ENCODE measurements around the gene CREB3L1.

CREB3L1 gene

DNA sequence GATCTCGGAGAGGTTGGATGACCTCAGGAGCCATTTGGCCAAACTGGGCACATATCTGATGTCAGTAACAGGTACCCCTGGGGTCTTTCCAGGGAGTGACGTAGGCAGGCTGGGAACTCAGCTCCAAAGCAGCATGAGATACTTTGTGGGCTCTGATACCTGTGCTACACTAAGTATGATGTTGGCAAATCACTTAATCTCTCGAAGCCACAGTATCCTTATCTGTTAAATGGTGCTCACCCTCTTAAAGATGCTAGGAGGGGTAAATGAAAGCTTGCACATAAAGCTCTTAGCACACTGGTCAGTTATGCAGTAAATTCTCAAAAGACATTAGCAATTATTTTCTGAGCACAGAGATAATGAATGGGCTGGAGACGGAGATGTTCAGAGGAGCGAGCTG is 52.7 kb downstream of the CREB3L1 start:
- no peak for DNase-seq

DNA sequence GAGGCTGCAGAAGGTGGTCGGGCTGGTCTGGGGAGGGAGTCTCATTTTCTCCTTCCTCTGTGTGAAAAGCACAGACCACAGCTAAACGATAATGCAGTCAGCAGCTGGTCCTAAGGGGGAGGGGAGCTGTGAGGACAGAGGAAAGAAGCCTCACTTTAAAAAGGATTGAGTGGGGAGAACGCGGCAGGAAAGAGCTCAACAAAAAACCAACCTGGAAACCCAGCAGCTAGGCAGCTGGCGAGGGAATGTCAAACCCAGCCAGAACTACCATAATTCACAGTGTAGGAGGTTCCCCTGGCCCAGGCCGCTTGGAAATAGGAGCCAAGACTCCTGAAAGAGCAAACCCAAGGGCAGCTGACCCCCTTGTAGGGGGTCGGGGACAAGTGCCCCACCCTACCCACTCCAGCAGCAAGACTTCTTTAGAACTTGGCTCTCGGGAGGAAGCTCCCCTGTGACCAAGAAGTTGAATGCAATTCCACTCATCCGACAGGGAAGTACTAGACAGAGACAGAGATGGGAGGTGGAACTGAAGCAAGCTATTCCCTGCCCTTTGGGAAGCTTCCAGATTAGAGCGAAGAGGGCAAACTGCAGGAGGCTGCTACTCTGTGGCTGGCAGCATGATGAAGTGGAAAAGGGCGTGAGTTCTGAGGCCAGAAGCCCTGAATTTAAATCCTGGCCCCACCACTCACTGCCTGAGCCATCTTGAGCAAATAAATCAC is 53.3 kb downstream of the CREB3L1 start:
- DNase-seq: peak in 2 of 14 donors; percentile 12 to 24

DNA sequence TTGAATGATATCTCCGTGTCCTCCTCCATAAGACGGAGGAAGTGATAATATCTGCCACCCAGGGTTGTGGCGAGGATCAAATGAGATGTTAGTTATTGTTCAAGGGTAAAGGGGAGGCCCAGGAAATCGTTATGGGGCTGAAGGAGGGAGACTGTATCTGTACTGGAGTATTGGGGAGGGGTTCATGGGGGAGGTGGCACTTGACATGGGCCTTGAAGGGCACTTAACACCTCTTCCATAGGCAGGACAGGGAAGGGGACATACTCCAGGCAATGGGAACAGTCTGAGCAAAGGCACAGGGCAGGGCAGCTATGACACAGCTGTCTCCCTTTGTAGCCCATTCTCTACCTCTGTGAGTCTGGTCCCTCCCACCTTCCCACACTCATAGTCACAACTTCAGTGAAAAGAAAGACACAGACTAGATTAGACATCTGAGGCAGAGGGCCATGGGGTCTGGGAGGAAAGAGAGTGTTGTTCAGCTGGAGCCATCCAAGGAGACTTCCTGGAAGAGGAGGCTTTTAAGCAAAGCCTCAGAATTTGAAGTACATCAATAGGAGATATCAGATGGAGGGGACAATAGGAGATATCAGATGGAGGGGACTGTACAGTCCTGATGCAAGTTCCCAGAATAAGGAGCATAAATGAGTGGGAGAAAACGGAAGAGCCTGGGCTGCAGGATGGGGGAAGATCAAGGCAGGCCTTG is 54.0 kb downstream of the CREB3L1 start:
- no peak for DNase-seq

DNA sequence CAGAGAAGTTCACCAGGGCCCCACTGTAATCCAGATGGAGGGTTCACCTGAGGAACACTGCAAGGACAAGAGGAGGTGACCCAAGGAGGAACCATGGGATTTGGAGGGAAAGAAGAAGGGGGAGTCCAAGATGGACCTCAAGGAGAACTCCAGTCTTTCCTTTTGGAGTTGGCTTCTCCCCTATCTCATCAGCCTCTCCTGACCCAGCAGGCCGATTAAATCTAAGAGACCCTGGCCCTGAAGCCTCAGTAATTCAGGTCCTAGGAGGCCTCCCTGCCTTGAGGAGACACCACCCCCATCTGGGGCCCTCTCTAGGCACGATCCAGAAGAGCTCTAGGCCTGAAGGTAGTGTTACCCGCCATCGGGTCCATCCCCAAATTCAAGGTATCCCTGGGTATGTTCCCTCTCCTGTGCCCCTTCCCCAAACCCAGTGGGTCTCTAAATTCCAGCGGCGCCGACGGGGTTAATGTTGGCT is 54.7 kb downstream of the CREB3L1 start:
- no peak for DNase-seq

DNA sequence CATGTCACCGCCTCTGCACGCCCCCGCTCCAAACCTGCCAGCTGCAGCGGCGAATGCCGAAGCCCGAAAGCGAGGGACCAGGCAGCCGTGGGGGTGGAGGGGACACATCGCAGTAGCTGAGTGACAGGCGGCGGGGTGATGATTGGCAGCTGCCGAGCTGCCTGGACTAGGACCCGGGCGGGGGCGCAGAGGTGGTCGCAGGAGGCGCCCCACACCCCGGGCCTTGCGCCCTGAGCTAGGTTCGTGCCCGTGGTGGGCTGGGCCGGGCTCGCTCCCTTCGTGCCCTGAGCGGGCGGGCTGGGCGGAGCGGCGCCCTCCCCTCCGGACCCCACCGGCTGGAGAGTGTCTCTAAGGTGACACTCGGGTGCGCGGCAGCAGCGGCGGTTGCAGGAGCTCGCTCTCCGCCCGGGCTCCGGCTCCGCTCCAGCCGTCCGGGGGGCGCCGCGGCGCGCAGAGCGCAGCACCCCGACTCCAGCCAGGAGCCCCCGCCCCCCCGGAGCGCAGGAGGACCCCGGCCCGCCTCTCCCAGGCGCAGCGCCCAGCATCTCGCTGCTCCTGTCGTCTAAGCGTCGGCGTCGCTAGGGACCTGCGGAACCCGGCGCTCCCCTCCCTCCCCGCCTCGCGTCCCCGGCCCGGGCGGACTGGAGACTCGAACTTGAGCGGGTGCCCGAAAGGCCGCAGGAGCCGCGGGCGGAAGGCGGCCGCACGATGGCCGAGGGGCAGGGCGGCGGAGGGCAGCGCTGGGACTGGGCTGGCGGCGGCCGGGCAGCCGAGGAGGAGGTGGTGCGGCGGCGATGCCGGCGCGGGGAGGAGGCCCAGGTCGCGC is 55.3 kb downstream of the CREB3L1 start:
- no peak for DNase-seq

DNA sequence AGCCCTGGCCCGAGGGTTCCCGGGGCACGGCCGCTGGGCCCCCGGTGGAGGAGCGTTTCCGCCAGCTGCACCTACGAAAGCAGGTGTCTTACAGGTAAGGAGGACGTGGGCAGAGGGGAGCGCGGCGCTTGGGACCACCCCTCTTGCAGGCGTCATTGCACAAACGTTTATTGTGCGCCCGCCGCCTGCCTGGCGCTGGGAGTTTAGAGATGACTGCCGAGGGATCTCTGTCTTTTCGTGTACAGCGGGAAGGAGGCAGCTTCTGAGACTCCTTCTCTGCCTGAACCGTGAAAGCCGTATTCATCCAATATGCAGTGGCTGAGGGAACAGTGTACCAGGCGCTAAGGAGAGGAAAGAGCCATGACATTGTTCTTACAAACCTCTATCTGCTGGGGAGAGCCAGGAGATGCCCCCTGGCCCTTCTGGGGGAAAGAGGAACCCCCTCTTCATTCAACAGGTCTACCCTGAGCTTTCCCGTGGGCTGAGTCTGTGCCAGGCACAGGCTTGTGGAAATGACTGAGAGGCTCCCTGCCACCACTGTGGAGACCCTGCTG is 56.0 kb downstream of the CREB3L1 start:
- no peak for DNase-seq

DNA sequence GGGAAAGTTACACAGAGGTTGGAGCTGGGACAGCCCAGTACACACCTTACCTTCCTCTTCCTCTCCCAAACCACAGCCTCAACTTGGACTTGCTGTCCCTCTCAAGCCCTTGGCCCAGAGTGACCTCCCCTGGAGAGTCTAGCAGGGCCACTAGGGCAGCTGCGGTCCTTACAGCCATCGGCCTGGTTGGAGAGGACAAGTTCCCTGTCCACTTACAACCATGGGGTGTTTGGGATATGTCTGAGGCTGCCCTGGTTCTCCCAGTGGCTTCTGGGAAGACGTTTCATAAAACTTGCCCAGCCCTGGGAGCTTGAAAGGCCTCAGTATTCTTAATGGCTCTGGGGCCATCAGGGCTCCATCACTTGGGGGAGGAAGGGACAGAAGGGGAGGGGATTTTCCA is 56.7 kb downstream of the CREB3L1 start:
- DNase-seq: no peak

DNA sequence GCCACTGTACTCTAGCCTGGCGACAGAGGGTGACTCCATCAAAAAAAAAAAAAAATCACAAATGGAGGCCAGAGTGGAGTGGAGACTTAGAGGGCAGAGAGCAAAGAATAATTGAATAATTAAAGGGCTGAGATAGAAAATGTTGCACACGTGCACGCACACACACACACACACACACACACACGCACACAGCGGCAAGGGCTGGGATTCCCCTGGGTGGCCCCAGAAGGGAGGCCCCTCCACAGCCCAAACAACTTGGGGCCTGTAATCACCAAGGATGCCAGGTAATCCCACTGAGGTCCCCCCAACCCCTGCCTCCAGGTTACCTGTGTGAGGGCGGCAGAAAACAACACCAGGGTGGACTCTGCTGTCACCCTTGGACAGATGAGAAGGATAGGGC is 57.8 kb downstream of the CREB3L1 start:
- DNase-seq: no peak

DNA sequence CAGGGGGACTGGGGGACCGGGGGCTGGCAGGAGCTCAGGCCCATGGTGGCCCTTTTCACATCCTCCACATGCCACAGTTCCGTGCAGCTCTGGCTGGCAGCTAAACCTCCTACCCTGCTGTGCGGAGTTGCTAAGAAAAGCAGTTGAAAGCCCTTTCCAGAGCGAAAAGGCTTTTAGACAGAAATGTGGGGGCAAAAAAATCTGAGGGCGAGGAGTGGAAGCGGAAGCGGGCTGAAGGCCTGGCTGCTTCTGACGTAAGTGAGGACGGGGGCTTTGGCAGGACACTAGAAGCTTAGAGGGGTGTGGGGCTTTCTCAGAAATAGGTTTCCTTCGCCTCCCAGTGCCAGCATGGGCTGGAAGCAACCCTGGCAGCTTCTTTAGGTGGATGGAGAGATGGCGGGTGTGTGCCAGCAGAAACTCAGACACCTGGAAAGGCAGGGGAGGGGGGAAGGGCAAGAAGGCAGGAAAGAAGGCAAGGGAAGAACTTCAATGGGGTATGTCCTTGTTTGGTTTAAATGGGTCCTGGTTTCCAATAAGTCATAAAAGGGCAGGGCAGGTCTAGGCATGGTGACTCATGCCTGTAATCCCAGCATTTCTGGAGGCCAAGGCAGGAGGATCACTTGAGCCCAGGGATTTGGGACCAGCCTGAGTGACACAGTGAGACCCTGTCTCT is 58.6 kb downstream of the CREB3L1 start:
- DNase-seq: peak in 3 of 14 donors; percentile 40 to 59 (median 58)

DNA sequence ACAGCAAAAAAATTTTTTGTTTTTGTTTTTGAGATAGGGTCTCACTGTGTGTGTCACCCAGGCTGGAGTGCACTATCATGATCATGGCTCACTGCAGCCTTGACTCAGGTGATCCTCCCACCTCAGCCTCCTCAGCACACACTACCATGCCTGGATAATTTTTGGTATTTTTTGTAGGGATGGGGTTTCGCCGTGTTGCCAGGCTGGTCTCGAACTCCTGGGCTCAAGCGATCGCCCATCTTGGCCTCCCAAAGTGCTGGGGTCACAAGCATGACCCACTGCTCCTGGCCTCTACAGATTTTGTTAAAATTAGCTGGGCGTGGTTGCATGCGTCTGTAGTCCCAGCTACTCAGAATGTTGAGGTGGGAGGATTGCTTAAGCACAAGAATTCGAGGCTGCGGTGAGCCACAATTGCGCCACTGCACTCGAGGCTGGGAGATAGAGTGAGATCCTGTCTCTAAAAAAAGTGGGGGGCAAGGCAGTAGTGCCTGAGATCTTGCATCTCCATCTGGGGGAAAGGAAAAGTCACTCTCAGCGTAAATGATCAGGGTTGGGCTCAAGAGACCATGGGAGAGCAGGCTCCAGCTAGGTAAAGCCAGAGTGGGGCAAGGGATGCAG is 59.2 kb downstream of the CREB3L1 start:
- DNase-seq: peak in 1 of 14 donors; percentile 27

DNA sequence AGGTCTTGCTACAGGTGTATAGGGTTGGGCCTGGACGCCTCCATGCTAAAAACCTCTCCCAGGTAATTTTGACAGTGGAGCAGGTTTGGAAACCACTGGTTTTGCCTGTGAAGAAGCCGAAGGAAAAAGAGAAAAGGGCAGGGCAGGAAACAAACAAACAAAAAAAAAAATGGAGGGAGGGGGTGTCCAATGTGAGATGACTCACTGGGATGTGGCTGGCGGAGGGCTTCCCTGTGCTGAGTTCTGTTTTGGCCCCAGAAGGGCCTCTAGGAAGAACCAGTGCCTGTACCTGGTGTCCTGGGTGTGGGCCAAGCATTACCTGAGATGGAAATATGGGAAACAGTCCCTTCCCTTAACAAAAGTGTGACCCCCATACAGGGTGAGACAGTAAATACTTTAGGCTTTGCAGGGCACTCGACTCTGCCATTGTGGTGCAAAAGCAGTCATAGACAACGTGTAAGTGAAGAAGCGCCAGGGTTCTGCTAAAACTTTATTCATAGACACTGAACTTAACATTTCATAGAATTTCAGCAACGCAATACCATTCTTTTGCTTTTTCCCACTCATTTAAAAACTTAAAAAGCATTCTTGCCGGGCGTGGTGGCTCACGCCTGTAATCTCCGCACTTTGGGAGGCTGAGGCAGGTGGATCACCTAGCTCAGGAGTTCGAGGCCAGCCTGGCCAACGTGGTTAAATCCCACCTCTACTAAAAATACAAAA is 60.3 kb downstream of the CREB3L1 start:
- DNase-seq: no peak

DNA sequence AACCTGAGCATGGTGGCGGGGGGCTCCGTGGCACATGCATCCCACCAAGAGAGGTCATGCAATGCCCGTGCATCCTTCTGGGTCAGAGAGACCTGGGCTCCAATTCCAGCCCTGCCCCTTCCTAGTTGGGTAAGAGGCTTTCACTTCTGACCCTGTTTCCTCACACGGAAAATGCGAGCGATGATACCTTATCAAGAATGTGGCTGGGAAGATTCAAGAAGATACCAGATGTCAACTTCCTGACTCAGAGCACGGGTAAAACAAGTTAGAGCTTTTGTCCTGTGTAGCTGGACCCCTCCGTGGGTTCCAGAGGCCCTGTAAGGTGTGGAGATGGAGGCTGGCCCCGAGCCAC is 61.1 kb downstream of the CREB3L1 start:
- DNase-seq: no peak

DNA sequence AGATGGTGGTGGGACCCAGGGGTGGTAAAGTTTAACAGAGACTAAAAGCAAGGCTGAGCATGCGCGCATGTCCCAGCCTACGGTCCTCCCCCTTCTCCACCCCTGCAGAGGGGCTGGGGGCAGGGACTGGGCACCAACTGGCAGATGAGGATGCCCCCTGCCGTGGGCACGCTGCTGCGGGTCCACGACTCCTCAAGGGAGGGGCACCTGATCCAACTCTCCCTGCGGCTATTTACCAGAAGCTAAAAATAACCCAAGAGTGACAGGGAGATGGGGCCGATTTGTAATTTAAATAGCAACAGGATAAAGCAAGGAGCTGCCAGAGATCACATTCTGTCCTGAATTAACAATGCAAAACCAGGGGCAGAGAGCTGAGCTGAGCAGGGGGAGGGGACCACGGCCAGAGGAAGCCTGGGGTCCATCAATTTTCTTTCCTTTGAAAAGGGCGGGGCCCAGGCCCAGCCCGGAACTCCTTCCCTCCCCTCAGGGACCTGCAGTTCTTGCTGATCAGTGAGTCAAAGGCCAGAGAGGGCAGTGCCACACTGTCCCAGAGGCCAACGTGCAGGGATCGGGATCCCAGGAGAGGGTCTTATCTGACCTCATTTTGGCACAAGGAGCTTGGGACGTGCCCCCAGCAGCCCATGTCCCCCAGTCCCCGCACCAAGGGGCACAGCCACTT is 61.7 kb downstream of the CREB3L1 start:
- peak in 1 of 14 donors; percentile 47 for DNase-seq

DNA sequence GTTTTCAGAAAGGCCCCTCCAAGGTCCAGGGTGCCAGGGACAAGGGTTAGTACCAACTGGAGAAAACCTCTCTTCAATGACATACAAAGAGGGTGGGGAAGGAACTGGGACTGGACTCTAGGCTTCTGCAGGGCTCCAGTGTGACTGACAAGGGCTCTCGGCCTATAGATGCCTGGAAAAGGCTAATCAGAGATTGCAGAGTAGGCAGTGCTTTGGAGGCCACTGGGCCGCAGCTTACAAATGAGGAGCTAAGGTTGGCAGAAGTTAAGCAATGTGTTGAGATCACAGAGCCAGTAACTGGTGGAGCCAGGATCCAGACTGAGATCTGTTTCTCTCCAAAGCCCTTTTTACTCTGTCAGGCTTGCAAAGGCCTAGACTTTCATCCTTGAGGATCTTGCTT is 62.4 kb downstream of the CREB3L1 start:
- no peak for DNase-seq

DNA sequence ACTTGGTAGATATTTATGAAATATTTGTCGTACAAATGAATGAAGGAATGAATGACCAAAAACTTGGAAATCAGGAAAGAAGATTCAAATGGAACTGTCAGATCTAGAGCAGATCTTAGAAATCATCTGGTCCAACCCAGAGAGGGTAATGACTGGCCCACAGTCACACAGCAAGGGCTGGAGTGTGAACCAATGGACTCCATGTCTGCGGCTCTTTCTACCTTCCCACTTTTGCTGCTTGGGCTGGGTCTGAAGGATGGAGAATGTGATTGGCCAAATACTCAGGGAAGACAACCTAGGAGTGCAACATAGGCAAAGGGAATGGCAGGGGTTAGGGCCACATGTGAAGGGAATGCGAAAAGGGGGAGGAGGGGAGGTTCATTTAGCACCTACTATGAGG is 64.0 kb downstream of the CREB3L1 start:
- DNase-seq: no peak

DNA sequence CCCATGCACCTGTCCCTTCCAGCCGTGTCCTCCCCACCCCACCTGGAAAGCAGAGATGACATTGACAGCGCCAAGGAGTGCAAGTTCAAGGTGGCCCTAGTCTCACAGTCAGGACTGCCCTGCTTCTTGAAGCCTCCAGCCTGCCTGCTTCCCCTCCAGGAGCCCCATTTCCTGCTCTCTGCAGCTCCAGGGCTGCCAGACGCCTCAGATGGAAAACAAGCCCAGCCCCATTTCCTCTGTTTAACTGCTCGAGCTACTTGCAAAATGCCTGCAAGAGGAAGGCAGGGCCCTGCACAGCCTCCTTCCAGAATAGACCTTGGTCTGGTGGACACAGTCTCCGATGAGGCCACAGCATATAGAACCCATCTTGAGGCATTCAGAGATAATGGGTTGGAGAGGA is 64.8 kb downstream of the CREB3L1 start:
- DNase-seq: no peak

DNA sequence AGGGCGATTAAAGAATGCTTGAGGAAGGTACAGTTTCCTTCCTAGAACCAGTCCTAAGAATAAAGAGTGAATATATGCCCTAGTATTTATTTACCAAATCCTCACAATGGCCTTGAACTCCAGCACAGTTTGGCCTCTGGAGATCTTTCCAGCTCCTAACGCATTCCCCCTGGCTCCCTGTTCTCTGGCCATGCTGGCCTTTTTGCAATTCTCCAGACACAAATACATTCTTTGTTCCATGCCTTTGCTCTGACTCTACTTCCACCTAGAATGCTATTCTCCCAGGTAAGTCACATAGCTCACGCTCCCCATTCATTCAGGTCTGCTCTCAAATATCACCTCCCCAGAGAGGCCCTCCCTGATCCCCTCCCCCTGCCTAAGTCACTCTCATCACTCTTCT is 66.1 kb downstream of the CREB3L1 start:
- DNase-seq: no peak

DNA sequence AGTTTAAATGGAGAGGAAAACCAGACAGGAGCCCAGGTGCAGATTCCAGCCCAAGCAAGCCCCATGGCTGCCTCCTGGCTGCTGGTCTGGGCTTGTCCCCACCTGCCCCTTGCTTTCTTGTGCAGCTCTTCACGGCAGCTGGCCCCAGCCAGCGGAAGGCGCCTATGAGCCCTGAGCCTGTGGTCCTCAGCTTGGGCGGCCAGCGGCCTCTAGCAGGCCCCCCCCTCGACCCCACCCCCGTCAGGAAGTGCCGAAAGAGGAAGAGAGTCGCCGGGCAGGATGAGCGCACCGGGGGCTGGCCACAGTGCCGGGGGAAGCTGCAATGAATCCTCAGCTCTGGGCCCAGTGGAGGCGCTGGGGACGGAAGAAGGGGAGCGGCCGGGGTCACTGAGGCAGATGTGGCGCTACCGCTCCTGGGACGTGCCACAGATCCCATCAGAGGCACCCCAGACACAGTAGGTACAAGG is 67.7 kb downstream of the CREB3L1 start:
- DNase-seq: peak in 4 of 14 donors; percentile 25 to 44 (median 35)

DNA sequence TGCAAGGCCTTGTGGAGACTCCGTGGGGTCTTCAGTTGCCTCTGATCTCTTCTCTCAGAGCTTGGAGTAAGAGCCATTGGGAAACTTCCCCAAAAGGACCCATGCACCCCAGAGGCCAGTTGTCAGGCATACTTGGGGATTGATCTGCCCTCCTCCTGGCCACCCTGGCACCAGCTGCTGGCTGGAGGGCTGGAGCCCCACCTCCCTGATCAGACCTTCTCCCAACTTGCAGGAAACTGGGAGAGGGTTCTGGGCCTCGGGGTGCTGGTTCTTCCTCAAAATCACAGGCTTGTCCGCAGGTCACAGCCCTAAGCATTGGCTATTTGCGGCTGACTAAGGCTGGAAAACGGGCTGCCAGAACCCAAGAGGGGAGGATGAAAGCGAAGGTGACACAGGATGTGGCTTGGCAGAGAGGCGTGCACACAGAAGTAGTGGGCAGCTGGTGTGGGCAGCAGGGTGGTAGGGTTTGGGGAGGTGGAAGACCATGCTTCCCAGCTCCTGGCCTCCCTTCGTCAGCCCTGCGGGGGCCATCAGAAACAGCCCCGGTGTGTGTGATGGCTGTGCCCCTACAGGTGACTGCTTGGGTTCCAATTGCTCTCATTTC is 68.5 kb downstream of the CREB3L1 start:
- DNase-seq: no peak
